IPS DF 19.7 (cell line): ENCODE results near the gene PCBP3.
"Not testable (repeated sequence)": the region's sequence is repeated elsewhere in the genome, so short reads cannot be mapped to it uniquely, and the experiment has no call there.

ENCODE experiments used
- DNase-seq: peaks from one replicate; pipeline ENCODE4 v3.0.0-alpha.2; 2013; ENCODE audit warnings: low read depth, low spot score

PCBP3 gene

DNA sequence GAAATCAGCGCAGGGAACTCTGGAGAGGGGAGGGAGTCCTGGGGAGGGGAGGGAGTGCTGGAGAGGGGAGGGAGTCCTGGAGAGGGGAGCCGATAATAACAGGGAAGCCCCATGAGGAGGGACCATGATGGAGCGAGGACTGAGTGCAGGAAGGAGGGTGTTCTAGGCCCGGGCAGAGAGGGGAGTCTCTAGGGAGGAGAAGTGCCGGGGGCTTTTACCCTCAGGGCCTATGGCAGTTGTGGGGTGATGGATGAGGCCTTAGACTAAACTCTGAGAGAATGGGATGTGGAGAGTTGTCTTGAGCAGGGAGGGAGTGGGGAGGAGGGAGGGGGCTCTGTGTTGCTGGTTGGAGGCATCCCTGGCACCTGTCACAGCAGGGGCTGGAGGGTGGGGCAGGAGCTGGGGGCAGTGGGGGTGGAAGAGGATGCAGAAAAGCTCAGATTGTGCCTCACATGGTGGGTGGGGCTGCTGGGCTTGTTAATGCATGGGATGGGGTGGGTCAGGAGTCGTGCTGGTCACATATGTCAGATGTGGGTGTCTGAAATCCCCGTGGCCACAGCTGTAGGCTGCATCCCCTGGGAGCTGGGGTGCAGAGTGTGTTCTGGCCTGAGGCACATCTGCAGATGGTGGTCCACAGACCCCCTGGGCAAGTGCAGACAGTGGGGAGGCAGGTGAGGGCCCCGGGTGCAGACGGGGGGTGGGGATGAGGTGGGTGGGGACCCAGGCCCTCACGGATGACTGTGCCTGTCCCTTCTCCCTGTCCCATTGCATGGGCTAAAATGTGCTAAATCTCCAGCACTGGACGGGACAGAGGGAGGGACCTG, 249.6 kb downstream of the PCBP3 start:
- DNase-seq = no peak

DNA sequence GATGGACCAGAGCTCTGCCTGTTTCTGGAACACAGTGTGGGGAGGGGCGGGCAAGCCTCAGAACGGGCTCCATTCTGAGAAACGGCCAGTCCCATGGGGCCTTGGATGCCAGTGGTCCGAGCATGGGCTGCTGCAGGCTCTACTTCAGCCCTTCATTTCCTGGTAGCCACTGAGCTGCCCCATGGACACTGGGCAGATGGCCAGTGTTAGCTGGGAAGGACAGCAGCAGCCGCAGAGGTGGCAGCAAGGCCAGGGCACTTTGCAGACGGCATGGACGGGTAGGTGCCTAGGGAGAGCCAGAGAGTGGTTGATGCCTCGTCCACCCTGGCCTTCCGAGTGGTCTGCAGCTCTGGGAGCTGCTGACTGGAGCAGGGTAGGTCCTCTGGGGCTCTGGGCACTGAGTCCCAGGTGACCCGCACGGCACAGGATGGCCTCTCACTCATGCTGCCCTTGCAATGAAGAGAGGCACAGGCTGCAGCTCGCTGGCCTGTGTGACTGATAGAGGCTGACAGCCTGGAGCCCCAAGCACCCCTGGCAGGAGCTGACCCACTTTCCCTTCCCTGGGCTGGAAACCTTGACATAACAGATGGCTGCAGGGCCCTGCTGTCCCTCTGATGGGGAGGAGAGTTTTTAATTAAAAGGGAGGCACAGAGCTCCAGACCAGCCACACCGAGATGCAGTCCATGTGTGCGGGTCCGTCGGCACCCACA, 250.4 kb downstream of the PCBP3 start:
- no peak for DNase-seq

DNA sequence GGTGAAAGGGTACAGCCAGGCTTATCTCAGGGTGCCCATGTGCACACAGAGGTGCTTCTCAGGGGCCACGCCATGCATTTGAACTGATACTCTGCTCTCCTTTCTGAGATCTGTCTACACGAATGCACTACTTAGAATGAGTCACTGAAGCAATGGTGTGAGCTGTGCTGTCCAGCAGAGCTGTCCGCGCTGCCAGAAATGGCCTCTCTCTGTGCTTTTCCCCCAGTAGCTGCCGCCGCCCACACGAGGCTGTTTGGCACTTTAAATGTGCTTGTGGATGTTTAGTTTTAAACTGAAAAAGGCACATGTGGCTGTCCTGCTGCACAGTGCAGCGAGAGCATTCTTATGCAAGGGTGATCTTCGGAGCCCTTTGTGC, 250.9 kb downstream of the PCBP3 start:
- no peak for DNase-seq

DNA sequence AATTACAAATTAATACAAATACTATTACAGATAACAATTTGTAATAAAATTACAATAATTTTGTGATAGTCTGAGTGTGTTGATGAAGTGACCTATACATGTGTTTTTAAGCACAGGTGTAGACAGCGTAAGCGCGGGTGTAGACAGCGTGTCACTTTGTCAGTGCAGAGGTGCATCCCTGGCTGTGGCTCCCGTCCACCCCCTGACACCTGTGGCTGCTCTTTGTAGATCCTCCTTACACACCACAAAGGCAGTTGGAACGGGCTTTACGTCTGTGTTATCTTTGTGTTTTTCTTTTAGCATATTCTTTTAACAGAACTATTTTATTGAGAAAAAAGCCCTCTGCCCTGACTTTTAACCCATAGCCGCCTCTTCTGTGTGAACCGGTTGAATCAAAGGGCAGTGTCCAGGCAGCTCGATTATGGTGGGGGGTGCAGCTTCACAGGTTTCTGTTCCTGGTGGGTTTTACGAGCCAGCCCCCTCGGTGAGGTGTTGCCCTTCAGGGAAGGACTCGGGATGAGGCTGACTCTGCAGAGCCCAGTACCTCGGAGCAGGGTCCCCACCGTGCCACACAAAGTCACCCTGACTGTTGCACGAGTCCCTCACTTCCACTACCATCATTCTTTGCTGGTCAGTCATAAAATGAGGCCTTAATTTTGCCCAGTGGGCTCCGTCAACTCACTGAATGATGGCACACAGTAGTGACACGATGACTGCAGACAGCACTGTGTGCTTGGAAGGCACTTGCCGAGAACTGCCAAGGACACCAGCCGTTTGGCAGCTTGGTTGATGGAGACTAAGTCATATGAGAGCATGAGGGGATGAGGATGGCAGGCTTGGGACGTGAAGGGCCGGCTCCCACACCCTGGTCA, 251.6 kb downstream of the PCBP3 start:
- DNase-seq = no peak

DNA sequence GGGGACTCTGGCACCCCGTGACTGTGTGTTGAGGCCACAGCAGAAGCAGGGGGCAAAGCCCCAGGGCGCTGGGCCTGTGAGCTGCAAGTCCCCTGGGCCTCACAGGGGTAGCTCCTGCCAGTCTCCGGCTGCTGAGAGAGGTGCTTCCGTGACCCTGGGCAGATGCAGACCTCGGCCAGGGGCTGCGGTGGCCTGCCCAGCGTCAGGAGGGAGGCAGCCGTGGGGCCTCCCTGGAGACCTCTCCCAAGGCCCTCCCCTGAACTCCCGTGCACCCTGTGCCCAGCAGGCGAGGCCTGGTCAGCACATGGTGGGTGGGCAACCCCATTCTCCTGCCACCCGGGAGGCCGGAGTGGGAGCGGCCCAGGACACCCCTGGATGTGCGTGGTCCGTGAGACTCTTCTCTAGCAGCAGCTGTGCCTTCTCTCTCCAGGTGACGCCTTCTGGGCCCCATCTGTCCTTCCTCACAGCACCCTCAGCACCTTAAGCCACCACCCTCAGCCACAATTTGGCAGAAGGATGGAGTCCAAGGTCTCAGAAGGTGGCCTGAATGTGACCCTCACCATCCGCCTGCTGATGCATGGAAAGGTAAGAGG, 252.3 kb downstream of the PCBP3 start:
- no peak for DNase-seq

DNA sequence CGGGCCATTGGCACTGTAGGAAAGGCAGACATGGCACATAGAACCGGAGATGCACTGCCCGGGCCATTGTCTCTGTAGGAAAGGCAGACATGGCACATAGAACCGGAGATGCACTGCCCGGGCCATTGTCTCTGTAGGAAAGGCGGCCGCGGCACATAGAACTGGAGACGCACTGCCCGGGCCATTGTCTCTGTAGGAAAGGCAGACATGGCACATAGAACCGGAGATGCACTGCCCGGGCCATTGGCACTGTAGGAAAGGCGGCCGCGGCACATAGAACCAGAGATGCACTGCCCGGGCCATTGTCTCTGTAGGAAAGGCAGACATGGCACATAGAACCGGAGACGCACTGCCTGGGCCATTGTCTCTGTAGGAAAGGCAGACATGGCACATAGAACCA, 252.9 kb downstream of the PCBP3 start:
- DNase-seq = not testable (repeated sequence)

DNA sequence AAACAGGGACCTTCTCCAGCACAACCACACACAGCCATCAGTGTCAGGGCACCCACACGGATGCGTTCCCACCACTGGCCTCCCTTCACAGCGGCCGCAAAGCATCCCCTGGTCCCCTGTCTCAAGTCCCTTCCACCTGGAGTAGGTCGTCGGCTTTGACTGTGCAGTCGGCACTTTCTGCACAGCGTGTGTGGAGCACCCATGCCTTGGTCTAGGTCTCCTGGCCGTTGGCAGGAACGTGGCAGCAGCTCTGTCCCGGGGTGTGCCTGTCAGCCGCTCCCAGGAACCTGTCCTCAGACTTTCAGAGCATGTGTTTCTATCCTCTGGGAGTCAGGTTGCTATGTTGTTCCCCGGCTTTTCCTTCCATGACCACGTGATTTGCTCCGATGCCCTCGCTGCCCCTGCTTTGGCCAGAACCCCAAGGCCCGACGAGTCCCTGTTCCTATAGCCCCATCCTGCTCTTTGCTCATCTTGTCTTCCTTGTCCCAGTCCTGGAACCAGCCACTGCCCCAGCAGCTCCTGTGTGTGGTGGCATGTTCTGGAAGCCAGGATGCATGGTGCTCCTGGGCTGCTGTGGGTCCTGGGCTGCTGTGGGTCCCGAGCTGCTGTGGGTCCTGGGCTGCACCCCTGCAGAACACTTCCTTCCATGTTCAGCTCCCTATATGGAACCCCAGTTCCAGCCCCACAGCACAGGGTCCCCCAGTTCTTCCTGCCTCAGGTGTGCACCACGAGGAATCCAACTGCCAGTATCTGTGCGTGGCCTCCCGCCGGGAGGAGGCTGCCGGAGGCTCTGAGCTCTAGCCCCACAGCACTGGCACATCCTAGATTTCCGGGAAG, 253.9 kb downstream of the PCBP3 start:
- DNase-seq = no peak

DNA sequence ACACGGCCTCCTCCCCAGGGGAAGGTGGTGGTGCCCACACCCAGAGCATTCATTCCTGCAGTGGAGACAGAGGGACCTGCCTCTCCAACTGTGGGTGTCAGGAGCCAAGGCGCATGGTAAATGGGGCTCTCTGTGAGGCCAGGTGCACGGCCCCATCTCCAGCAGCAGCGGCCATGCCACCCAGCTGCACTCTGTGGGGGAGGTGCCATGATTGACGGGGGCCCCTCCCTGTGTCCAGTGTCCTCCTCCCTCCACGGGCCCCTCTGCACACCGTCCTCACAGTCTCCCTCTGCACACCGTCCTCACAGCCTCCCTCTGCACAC, 254.5 kb downstream of the PCBP3 start:
- no peak for DNase-seq

DNA sequence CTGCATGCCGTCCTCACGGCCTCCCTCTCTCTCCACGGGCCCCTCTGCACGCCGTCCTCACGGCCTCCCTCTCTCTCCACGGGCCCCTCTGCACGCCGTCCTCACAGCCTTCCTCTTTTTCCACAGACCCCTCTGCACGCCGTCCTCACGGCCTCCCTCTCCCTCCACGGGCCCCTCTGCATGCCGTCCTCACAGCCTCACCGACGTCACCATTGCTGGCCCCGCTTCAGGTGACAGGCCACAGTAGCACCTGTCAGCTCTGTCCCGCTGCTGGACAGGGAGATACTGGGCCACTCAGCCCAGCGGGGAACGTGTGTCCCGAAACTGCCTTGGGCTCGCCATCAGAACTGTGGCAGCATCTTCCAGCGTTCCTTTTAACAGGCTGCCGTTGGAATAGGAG, 255.3 kb downstream of the PCBP3 start:
- DNase-seq = no peak

DNA sequence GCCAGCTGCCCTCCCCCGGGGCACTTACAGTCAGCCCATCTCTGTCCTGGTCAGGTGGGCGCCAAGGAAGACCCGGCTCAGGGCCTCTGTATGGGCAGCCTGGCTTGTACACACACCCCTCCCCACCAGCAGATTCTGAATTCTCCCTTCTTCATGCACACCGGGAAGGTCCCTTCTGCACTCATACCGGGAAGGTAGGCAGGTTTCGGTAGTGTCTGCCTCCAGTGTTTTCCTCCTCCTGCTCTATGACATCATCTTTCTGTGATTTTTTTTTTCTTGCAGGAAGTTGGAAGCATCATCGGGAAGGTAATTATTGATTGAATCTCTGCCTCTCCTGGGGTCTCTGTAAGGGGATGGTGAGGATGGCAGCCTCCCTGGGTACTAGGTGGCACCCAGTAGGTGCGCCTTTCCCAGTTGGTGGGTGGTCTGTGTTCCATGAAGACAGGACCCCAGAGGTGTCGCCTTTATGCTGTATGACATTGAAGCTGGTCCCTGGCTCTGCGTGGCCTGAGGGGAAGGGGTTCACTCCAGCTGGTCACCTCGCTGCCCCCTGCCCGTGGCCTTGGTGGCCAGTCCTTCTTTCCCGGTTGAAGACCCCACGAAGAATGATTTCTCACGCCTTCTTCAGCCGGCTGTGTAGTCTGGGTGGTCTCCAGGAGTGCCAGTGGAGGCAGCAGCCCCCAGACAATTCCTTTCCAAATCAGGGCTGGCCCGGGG, 255.9 kb downstream of the PCBP3 start:
- DNase-seq = no peak

DNA sequence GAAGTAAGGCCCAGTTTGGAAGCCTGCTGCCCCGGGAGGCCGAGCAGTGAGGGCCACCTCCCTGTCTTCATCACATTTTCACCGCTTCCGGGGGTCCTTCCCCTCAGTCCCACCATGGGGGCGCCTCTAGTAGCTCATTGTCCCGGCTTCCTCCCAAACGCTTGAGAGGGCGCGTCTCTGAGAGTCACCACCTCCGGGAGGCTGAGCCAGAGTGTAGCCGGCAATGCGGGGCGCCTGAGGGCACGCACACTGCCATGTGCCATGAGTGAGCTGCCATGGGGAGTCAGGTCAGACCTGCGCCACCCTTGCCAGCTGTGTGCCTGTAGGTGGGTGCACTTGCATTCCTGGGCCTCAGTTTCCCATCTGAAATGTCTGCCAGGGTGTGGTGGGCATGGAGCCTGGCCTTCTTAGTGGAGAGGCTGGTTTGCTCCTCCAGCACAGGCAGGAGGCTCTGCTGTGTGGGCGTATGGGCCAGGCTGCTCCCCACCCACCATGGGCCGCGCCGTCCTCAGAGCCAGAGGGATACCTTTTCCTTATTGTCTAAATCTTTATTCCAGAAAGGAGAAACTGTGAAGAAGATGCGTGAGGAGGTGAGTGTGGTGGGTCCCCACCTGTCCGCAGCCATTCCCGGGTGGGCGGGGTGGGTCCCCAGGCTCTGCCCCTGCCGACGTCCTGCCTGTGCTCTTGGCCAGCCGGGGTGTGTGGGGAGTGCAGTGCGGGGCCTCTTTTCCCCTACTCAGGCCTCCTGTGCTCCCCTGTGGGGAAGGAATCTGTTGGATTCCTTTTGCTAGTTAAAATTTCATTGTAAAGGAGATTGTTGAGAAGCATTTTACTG, 256.7 kb downstream of the PCBP3 start:
- DNase-seq = no peak

DNA sequence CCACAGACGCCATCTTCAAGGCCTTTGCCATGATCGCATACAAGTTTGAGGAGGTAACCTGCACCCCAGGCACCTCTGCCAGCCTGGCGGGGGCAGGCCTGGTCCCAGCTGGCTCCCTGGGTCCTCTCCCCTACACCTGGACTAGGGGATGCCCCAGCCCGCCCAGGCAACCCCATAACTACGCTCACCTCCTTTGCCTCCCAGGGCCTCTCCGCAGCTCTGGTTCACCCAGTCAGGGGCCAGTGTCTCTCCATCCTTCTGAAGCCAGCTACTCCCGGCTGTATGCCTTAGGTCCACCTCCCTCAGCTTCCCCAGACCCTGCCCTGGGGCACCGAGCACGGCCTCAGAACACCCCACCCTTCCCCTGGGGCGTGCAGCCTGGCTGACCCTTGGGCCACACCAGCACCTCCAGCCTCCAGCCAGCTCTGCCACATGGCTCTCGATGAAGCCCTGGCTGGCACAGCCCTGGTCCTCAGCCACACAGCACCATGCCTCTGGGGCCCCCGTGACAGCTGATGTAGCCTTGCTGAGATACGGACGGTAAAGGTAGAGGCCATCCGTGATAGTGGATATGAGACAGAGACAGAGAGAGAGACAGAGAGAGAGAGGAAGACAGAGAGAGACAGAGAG, 257.7 kb downstream of the PCBP3 start:
- DNase-seq = no peak

DNA sequence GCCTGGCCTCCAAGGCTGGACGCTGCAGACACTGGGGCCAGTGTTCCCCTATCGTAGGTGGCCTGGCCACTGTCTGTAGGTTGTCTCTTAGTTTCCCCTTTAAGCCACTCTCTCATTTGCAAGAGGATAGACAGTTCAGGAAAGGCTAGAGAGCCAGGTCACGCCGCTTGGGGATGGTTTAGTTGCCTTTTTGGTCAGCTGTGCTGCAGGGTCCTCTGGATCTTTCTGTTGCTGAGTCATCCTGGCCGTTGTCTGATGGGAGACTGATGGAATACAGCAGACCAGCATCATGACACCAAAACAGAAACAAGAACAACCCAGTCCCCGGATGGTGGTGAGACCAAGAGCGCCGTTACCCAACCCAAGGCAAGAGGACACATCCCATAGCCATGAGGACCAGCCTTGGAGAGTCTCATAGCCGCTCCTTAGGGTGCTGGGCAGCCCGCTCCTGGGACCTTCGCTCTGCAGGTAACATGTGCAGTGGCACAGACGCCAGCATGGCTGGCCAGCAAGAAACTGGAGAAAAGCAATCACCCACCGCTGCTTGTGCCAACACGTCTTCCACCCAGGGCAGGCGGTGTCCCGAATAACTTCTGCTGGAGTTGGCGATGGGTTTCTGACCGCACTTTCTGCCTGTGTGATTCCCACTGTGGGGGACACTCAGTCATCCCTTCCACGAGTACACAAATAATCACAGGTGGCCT, 258.9 kb downstream of the PCBP3 start:
- no peak for DNase-seq

DNA sequence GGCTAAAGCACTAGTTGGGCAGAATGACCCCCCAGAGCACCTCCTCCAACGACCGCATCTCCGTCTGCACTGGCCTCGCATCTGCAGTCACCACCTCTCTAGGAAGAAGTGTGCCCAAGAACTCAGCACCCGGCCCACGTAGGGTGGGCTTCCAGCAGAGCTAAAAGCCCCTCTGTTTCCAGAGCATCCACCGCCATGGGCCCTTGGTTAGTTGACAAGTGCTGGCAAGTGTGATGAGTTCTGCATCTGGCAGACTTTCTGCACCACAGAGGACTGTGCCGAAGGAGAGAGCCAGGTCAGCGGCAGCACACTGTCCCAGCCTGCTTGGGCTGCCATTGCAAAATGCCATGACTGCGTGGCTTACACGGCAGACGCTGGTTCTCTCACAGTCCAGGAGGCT, 261.7 kb downstream of the PCBP3 start:
- no peak for DNase-seq

DNA sequence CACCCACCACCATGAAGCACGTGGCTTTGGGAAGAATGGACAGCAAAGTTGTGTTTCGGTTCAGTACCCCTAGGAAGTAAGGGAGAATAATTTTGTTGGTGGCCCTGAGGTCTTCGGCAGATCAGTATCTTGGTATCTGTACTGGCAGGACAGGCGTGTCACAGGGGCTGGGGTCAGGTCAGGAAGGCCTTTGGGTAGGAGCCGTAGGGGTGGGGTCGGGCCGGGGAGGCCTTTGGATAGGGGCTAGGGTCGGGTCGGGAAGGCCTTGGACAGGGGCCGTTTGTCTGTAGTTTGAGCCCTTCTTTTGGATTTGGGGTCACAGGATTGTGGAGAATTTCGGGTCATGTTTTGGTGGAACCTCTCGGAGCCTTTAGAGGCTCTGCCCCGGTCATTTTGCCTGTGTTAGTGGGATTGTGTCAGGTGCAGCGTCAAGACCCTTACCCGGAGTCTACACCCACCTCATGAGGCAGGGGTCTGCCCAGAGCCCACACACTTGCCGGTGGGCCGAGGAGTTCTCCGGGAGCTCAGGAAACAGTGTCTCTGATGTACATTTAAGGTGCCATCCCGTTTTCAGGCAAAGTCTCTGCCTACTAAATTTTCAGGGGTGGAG, 262.8 kb downstream of the PCBP3 start:
- DNase-seq = no peak

DNA sequence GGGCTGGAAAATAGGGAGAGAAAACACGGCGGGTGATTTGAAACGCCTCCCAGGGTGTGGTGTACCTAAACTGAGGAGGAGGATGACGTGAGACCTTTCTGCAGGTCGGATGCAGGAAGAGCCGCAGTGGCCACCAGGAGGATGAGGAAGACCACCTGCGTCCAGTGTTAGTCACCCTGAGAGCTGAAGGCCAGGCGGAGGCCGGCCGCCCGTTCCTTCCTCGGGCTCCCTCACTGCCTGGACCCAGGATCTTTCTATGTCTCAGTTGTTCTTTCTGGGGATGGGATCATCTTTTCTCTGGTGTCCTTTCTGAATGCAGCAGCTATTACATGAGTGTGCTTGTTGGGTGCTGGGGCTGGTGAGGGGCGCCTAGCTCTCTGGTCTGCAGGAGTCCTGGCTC, 263.3 kb downstream of the PCBP3 start:
- DNase-seq = no peak

DNA sequence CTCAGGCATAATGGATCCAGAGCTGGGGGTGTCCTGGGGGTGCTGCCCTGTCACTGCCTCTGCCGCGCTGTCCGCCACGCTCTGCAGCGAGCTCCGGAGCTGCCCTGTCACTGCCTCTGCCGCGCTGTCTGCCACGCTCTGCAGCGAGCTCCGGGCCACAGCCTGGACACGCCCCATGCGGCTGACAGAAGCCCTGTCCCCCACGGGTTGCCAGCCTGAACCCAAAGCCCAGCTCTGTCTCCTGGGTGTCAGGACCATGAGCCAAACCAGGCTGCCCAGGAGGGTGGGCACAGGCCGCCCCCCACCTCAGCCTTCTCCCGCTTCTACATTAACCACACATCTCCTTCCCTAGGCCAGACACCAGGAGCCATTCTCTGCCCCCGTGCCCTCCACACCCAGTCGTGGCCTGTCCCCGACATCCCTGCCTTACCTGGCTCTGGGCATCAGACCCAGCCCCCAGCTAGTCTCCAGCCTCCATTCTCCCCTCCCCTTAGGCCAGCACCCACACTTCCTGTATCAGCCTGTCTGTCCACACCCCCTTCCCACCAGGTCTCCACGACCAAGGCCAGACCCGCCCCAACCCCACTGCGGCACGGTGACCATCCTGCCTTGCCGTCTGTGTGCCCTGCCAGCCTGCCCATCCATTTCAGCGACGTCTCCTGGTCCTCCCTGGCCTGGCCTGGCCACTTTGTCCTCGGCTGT, 265.2 kb downstream of the PCBP3 start:
- DNase-seq = no peak
